ENCODE measurements around the gene DNAJC25.
"Not testable (repeated sequence)": the region's sequence is repeated elsewhere in the genome, so short reads cannot be mapped to it uniquely, and the experiment has no call there.

DNAJC25 gene

DNA sequence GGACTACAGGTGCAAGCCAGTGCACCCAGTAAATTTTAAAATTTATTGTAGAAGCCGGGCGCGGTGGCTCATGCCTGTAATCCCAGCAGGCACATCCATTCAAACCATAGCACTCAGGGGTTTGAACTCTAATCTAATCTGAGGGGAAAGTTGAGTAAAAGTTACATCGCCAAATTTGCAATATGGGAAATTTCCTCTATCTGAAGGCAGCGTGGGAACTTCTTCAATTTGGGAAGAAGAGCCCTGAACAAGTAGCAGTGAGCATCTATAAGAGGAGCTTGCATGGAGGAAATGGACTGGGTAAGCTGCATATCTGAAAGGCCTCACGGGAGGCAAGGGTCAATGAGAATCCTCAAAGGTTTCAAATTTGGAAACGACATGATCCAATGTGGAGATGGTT is 2.7 kb upstream of the DNAJC25 start:
- no peak for DNase-seq

DNA sequence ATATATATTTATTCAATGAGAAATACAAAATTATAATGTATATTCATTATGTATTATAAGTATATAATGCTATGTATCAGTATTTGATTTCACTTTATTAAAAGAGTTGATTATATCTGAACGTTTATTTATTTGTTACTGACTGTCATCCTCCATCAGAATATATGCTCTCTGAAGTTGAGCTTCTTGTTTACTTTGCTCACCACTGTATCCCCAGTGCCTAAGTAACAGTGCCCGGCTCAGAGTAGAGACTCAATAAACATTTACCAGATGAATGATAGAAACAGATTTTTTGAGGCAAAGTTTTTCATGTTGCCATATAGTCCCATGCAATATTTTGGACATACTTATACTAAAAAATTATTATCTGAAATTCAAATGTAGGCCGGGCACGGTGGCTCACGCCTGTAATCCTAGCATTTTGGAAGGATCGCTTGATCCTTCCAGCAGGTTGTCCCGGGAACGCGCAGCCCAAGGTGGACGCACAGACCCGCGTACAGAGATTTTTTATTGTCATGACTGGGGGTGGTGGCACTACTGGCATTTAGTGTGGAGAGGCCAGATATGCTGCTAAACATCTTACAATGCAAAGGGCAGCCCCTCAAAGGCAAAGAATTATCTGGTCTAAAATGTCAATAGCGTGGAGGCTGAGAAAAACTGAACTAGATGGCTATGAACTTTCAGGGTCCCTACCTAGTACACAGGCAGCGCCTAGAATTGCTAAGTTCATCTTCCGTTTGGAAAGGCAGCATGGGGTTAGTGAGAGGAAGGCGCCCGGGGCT is 761 bp upstream of the DNAJC25 start:
- DNase-seq = no peak

DNA sequence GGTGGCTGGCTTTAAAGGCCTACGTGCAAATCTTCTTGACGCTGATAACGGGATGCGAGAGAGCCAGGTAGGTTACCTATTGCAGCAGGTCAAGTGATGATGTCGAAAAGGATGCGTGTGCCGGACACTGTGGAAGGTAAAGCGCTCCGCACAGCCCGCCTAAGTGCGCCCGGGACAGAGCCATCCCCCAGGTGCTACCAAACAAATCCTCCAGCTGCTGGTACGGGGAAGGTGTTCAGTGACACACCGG is 245 bp upstream of the DNAJC25 start:
- no peak for DNase-seq

DNA sequence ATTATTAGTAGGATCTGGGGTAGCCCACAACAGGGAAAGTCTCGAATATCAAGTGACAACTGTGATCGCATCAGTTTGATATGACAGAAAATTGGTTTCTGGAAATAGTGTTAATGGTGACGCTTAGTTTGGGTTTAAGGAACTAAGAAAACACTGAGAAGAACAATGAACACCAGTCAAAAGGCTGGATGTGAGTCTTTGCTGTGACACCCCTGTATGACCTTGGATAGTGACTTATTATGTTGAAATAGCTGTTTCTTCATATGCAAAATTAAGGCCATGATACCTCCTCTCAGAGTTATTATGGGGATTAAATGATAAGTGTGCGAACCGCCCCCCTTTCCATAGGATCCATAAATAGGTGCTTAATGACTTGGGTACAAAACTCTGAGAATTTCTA is 926 bp downstream of the DNAJC25 start:
- DNase-seq = peak; percentile 8

DNA sequence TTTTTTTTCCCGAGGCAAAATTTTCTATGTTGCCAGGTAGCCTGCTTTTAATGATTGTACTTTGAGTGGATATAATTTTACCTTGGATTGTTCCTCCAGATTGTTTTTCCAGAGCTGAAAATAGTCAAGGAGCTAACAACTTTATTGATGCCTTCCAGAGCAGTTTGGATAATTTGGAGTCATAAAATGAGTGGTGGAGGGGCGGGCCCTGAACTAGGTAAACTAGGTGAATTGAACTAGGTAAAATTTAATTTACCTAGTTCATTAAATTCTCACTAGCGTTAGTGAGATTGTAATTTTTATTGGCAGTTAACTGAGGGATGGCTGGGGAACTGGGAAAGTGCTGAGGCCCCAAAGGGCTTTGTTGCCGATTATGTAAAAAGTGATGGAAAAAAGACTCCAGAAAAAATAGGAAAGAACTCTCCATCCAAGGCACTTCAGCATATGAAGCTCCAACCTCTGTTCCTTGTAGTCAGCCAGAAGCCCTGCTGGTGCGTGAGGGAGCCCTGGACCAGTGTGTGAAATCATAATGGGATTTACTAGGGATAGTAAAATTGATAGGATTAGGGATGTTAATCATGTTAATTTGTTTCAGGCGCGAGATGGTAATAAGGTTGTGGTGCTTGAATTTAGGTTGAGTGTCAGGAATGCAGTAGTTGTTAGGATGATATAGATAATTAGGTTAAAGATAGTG is 1.7 kb downstream of the DNAJC25 start:
- DNase-seq = no peak

DNA sequence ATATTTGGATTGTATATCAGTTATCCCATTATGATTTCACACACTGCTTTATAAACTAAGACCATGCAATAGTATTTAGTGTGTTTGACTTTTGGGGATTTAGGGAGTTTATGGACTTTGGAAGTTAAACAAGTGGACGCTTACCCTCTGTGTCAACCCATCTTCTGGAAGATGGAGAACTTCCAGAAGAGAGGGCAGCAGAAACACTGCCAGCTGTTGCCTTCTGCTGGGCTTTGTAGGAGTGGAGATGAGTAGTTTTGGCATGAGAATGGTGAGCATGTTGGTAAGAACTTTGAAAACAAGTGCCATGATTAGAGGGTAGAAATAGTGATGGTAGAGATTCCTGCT is 2.2 kb downstream of the DNAJC25 start:
- no peak for DNase-seq

DNA sequence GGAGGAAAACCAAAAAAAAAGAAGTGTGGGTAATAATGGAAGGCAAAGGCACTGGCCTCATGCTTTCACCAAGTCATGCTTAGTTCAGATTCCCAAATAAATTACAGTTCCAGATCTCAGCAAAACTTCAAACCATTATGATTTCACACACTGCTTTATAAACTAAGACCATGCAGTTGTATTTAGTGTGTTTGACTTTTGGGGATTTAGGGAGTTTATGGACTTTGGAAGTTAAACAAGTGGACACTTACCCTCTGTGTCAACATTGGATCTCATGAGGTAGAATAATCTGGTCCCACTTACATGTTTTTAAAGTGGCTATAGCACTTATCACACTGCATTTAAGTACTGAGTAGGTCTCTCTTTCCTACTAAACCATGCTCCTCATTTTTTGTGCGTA is 3.7 kb downstream of the DNAJC25 start:
- no peak for DNase-seq

DNA sequence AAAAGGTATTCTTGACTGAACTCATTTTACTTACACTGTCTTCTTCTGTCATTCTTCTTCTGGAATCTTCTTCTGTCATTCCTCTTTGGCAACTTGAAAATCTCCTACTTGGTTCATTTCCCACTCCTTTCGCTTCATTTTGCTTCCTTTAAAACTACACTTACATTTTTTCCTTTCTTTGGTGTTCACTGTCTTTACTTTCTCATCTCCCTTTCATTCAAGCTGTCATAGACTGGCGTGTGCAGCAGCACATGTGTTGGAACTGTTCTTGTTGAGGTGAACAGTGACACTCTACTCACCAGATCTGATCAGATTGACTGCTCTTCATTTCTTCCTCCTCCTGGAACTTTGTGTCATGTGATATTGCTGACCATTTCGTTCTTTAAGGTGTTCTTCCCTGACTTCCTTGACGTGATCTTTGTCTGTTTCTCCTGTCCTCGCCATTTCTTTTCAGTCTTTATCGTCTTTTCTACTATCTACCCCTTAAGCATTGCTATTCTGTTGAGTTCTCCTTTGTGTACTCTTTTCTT is 6.4 kb downstream of the DNAJC25 start:
- DNase-seq = no peak

DNA sequence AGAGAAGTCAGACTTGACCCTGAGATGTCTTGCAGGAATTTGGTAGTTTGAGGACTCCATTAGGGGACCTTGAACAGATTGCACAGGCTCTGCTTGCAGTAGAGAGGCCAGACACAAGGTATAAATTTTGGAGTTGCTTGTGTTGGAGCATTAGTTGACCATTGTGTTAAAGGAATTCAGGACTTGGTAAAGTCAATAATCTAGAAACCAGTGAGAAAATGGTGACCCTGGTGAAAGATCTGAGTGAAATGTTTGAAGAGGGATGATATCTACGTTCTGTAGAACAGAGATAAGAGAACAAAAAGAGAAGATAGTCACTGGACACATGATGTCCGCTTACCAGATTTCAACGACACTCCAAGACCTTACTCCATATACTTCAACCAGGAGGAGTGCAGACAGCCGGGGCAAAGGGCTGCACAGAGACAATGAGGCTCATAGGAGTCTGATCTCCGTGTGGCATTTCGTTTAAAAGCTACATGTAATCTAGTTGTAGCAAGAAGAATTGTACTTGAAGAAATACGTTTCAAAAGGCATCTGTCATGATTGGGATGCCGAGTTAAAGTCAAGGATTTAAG is 13.2 kb downstream of the DNAJC25 start:
- no peak for DNase-seq

DNA sequence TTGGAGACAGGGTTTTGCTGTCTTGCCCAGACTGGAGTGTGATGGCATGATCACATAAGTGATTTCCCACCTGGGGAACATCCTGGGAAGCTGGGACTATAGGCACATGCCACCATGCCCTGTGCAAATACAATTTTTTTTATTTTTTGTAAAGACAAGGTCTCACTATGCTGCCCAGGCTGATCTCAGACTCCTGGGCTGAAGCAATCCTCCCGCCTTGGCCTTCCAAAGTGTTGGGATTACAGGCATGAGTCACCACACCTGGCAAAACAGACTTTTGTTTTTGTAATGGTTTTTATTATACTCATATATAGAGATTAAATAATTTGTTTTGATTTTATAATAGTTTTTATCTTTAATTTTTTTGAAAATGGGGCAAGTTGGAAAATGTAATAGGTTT is 14.7 kb downstream of the DNAJC25 start:
- DNase-seq = no peak

DNA sequence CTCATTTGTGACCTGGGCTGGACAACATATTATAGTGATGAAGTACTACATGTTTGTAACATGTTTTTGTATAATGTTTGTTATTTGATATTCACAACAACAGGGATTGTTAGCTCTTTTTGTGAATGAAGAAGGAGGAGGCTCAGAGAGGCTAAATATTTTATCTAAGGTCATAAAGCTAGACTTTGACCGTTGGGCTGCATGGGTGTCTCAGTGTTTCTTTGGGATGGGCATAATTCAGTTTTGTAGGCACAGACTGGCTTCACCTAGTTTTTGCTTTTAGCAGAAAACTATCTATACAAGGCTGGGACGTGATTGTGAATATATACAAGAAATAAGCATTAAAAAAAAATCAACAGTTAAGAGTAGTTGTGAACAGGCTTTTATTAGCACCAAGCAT is 15.3 kb downstream of the DNAJC25 start:
- no peak for DNase-seq

DNA sequence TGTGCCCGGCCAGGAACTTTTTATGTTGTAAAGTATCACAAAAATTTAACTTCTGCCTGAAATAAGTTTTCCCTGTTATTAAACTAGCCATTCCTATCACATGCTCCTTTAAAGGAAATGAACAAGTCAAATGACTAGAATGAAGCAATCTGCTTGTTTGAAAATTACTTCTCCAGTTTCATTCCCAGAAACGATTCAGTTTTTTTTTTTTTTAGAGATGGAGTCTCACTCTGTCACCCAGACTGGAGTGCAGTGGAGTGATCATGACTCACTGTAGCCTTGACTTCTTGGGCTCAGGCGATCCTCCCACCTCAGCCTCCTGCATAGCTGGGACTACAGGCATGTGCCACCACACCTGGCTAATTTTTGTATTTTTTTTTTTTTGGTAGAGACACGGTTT is 16.9 kb downstream of the DNAJC25 start:
- DNase-seq = no peak

DNA sequence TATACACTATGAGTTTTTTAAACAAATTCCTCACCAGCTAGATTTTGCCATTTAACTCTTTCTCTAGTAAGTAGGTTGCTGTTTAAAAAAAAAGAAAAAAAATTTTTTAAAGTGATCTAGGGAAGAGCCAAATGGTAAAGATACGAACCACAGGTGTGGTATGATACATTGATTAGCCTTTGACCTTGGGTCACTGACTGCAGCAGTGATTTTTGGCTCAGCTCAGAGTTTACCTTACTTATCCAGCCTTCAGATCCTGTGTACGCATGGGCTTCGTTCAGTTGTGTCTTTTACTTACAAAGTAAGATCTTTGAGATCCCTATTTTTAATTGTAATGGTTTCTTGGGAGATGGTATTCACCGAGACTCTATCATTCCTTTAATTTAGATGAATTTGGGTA is 17.9 kb downstream of the DNAJC25 start:
- DNase-seq = no peak

DNA sequence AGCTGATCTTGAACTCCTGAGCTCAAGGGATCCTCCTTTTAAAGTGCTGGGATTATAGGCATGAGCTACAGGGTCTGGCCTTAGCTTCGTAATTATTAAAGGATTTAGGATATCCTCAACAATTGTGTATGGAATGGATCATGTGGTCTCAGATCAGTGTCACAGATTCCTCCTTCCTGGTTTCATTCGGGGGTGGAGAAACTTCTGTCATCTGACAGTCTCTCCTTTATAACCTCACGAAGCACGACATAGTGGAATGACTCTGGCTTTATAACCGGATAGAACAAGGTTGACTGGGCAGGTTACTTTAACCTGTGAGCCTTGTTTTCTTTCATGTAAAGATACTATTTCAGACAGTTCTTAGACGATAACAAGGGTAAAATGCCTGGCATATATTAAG is 25.9 kb downstream of the DNAJC25 start:
- DNase-seq = no peak

DNA sequence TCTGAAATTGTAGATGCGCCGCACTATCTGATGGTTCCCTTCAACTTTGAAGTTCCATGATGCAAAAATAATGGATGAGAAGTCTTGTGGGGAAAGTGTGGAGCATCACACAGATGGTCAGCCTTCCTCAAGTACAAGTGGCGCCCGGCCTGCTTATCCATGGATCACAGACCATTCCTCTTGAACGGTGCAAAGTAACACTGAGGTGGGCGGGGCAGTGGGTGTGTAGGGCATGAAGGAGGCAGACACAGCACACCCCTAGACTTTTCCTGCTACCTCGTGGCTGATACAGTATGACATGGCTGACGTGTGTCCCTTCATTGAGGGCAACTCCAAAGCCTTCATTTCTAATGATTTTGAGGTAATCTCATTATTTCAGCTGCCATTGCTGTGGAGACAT is 27.8 kb downstream of the DNAJC25 start:
- DNase-seq = no peak

DNA sequence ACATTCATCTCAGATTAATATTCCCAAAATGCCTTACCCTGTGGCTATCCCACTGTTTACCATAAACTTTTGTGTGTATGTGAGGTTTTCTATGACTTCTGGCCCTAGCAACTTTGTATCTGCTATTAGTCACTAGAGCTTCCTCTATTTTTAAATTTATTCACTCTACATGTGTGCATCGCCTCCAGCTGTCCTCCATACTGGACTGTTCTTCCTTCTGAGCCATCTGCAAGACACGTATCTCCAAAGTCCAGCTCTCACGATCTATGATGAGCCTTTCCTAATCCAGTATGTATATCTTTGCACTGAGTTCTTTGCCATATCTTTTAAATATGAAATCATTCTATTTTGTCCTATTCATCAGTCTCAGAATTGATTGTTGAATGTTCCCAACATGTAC is 28.6 kb downstream of the DNAJC25 start:
- no peak for DNase-seq

DNA sequence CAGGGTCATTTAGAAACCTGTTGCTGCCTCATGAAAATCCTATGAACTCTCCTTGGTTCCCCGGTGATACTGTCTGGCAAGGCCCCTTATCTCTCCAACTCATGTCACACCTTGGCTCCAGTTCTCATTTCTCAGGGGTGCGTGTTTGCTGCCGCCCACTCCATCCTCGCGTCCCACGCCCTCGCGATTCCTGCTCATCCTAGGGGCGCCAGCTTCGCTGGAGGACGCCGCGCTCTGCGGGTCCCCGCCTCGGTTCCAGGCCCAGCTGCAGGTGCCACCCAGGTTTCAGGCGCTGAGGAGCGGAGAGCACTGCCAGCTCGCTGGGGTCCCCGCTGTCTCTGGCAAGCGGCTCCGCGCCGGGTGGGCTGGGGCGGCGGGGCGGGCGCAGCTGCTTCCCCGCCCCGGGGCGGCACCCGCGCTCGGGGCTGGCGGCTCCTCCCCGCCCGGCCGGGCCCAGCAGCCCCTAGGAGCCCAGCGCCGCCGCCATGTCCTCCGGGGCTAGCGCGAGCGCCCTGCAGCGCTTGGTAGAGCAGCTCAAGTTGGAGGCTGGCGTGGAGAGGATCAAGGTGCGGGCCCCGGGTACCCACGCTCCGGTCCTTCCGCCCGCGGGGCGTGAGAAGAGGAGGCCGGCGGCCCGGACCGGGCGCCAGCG is 30.1 kb downstream of the DNAJC25 start, which contains the start of gene GNG10:
GNG10 (plus strand) TSS at position 456 of the 652 bp plus-strand sequence; CDS start at position 486, 30 bp downstream.
- DNase-seq = peak; percentile 67

DNA sequence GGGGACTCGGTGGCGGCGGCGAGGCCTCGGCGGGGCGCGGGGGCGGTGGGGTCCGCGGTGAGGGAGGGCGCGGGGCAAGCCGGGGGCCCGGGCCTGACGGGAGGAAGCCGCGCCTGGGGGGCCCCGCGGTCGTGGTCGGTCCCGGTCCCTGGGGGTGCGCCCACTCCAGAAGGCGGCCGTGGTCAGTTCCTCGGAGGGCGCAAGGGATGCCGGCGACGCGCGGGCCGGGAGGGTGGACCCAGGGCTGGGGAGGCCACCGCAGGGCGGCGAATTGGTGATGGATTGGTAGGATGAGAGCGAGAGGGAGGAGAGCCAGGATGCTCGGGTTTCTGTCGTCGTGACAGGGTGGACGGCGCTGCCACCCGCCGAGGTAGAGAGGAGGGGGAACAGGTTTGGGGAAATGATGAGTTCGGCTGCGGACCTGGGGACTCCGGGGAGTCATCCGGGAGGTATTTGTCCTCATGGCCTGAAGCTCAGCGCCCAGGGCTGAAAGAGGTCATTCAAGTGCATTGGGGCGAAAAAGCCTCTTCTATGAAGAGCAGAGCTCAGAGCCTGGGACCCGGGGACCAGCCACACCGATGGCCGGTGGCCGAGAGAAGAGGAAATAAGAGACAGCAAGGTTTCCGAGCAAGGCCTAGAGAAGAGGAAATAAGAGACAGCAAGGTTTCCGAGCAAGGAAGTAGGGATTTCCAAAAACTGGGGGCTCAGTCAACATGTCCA is 30.8 kb downstream of the DNAJC25 start:
- peak; percentile 16 for DNase-seq

DNA sequence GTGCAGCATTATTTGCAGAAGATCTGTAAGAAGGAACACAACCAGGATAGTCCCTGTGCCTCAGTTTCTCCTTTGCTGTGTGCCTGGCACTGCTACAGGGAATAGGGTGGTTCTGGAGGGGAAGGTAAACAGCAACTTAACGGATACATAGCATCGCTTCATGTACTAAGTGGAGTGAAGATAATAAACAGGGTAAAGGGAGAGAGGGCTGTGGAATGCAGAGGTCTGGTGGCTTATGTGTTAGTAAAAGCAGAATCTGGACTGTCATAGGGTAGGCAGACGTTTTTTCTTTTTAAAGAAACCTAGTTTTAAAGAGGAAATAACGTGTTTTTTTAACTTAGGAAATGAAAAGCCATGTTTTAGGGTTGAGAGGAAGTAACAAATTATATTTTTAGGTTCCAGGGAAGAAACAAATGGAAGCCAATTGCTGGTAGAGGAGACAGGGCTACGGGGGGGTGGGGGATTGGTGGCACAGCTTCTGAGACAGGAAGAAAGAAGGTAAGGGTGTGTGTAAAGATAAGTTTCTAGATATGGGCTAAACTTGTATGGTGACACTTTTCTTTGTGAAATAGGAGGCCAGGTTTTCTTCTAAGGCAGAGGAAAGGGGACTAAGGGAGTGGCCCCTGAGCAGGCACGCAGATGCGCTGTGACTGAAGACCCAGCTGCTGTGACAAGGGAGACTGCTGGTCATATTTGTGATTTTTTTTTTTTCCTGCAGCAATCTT is 31.6 kb downstream of the DNAJC25 start:
- DNase-seq = peak; percentile 23

DNA sequence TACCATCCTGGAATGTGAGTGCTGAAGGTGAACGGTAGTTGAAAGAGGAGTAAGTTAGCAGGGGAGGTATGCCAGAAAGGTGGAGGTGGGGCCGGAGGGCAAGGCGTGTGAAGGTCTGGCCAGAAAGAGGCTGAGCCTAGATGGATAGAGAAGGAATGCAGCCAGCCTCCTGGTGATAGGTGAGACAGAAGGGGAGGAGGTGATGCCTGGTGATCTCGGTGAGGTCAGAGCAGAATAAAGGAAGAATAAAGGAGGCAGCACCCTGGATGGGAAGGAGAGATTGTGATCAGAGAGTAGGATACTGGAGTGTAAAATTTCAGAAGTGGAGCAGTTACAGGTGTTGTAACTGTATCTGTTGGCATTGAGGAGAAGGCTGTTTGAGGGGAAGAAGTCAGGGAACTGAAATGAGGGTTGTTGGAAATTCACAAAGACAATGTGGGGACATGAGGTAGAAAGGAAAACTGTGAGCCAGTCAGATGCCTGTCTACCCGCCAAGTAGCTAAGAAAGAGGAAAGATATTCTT is 32.2 kb downstream of the DNAJC25 start:
- no peak for DNase-seq

DNA sequence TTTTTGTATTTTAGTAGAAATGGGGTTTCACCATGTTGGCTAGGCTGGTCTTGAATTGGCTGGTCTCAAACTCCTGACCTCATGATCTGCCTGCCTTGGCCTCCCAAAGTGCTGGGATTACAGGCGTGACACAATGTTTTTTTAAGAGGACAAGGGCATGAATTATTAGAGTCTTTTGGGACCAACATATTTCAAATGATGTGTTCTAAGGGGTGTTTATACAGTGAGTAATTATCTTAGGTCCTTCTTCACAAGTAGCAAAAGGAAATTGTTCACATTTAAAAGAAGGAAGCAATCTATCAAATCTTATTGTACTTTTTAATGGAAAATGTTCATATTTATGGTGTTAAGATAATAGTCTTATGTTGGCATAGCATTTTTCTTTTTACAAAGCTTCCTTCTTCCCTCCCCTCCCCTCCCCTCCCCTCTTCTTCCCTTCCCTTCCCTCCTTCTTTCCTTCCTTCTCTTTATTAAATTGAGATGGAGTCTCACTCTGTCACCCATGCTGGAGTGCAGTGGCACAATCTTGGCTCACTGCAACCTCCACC is 37.0 kb downstream of the DNAJC25 start:
- no peak for DNase-seq

DNA sequence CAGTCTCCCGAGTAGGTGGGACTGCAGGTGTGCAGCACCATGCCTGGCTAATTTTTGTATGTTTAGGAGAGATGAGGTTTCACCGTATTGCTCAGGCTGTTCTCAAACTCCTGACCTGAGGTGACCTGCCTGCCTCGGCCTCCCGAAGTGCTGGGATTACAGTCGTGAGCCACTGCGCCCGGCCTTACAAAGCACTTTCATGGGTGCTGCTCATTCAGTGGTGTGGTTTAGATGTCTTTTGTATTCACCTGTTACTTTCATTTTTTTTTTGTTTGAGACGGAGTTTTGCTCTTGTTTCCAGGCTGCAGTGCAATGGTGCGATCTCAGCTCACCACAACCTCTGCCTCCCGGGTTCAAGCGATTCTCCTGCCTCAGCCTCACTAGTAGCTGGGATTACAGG is 37.5 kb downstream of the DNAJC25 start:
- DNase-seq = not testable (repeated sequence)
